ENCODE data around the gene TBL1XR1.

The TBL1XR1 gene

DNA sequence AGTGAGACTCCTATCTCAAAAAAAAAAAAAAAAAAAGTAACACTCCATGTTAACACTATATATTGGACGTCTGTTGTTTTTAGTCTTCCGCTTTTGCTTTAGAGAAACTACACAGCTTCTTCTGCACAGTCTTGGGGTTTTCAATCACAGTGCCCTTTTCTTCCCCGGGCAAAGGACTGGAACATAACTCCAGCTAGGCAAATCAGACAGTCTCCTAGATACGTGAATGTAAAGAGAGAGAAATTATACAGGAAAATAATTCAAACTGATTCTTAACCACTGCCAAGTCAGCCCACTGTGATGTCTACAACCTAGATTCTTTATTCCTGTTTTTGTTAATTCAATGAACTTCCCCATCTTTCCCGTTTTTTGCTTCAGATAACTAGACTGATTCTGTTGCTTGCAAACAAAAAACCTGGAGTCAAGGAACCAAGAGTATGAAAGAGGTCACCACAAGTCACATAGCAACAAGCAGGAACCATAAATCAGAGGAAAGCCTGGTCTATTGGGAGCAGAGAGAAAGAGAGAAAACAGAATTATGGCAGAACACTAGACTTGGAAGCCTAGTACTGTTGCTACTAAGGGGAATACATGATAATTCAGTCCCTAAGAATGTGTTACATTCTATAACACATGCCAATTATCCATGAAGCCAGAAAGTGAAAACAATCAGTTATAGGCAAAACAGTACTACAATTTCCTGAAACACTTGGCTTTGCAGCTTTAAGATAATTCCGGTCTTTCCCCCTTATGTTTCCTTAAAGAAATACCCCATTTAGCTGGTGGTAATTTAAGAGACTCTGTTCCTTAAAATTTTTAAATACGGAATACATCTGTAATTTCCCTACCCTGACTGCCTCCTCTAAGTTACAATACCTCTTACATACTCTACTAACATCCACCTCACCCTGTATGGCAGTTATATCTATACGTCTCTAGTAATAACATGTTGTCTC, 63.1 kb downstream of the TBL1XR1 start:
- Histone ChIP-seq H2BK5ac (ENCODE audit: low read depth, low read length, poor library complexity, severe bottlenecking) (no peak overlapping the region), H3K27me3 (ENCODE audit: control insufficient read depth in 1 of 2, insufficient read depth in 1 of 2, low read length in 2 of 2) (no peaks in the 10 kb centered on the region), H2BK12ac (ENCODE audit: low read length in 2 of 2) (no peak overlapping the region), H2BK15ac (ENCODE audit: low read depth, poor library complexity, severe bottlenecking) (no peak overlapping the region), H3K4me3 (ENCODE audit: insufficient read depth in 1 of 2, low read depth in 1 of 2, low read length in 2 of 2) (peak overlapping the region in 1 of 2 experiments; percentile 1), H3K18ac (ENCODE audit: low read depth in 1 of 2, low read length in 2 of 2) (no peak overlapping the region), H4K91ac (ENCODE audit: low read length) (no peak overlapping the region), H3K4ac (ENCODE audit: low read depth in 1 of 2, low read length in 2 of 2) (no peak overlapping the region), H3K4me2 (ENCODE audit: low read length, poor library complexity, severe bottlenecking) (no peak overlapping the region), H3K14ac (ENCODE audit: low read length in 2 of 2) (no peak overlapping the region), H3K9ac (ENCODE audit: low read length) (no peak overlapping the region), H3K9me3 (ENCODE audit: control insufficient read depth, low read length) (no peaks in the 10 kb centered on the region), H2AK5ac (ENCODE audit: low read length, severe bottlenecking) (no peak overlapping the region), H3K4me1 (ENCODE audit: control insufficient read depth, insufficient read depth, low read depth, low read length) (no peaks in the 10 kb centered on the region), H3K79me1 (replicated peaks; ENCODE audit: low read length, poor library complexity, severe bottlenecking) (peaks cover 3% of the 10 kb centered on the region), H3K23ac (ENCODE audit: low read length in 2 of 2) (no peak overlapping the region), H4K8ac (ENCODE audit: low read length) (no peak overlapping the region), H3K36me3 (ENCODE audit: control insufficient read depth in 1 of 2, insufficient read depth in 2 of 2, low read depth in 1 of 2, low read length in 2 of 2) (peaks cover 7 to 27% of the 10 kb centered on the region in 2 experiments), H2AFZ (ENCODE audit: low read depth, low read length) (no peak overlapping the region), H3K27ac (ENCODE audit: low read length, poor library complexity, severe bottlenecking) (no peak overlapping the region), H2BK120ac (ENCODE audit: low read depth, low read length) (no peak overlapping the region)
- peak; percentile 29 for DNase-seq
- WGBS: 96% methylated on average over 7 of the region's 8 CpGs

DNA sequence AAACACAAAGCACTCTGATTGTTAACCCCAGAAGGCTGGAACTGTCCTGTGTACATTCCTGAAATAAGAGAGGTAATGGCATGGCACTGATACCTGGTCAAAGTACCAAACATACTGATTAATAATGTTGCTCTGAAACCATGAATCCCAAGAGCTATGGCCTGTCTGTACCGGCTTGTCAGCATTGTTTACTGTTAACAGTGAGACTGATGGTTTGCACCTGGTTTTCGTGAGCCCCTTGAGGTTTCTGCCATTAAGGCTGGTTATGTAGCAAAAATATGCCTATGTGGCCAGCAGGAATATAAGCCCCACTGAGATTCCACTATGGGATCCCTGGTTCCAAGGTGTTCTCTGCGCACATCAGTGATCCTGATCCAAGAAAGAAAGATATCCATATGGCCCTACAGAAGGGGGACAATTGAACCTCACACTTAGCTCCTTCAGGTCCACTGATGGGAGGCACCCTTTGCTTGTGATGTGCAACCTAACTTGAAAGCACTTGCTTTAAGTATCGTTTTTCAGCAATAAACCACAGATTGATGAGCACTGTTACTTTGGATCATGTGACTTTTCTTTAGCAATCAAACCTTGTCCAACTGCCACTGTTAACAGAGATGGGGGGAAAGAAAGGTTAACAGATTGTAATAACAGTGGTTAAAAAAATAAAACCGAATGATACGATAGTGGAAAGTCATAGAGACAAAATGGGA, 65.2 kb downstream of the TBL1XR1 start:
- Histone ChIP-seq H4K91ac (ENCODE audit: low read length) (no peak overlapping the region), H2BK12ac (ENCODE audit: low read length in 2 of 2) (no peak overlapping the region), H3K9me3 (ENCODE audit: control insufficient read depth, low read length) (no peaks in the 10 kb centered on the region), H3K4me2 (ENCODE audit: low read length, poor library complexity, severe bottlenecking) (no peak overlapping the region), H3K23ac (ENCODE audit: low read length in 2 of 2) (no peak overlapping the region), H2BK5ac (ENCODE audit: low read depth, low read length, poor library complexity, severe bottlenecking) (no peak overlapping the region), H3K14ac (ENCODE audit: low read length in 2 of 2) (no peak overlapping the region), H3K27ac (ENCODE audit: low read length, poor library complexity, severe bottlenecking) (no peak overlapping the region), H4K8ac (ENCODE audit: low read length) (no peak overlapping the region), H3K18ac (ENCODE audit: low read depth in 1 of 2, low read length in 2 of 2) (no peak overlapping the region), H3K4ac (ENCODE audit: low read depth in 1 of 2, low read length in 2 of 2) (no peak overlapping the region), H3K4me3 (ENCODE audit: insufficient read depth in 1 of 2, low read depth in 1 of 2, low read length in 2 of 2) (no peak overlapping the region), H2BK120ac (ENCODE audit: low read depth, low read length) (no peak overlapping the region), H3K36me3 (ENCODE audit: control insufficient read depth in 1 of 2, insufficient read depth in 2 of 2, low read depth in 1 of 2, low read length in 2 of 2) (peaks cover 11 to 27% of the 10 kb centered on the region in 2 experiments), H2BK15ac (ENCODE audit: low read depth, poor library complexity, severe bottlenecking) (no peak overlapping the region), H2AK5ac (ENCODE audit: low read length, severe bottlenecking) (no peak overlapping the region), H3K9ac (ENCODE audit: low read length) (no peak overlapping the region), H2AFZ (ENCODE audit: low read depth, low read length) (no peak overlapping the region), H3K4me1 (ENCODE audit: control insufficient read depth, insufficient read depth, low read depth, low read length) (peaks cover 1% of the 10 kb centered on the region), H3K79me1 (replicated peaks; ENCODE audit: low read length, poor library complexity, severe bottlenecking) (peaks cover 3% of the 10 kb centered on the region), H3K27me3 (ENCODE audit: control insufficient read depth in 1 of 2, insufficient read depth in 1 of 2, low read length in 2 of 2) (no peaks in the 10 kb centered on the region)
- no peak for DNase-seq
- WGBS: 81% methylated on average over 6 of the region's 6 CpGs

DNA sequence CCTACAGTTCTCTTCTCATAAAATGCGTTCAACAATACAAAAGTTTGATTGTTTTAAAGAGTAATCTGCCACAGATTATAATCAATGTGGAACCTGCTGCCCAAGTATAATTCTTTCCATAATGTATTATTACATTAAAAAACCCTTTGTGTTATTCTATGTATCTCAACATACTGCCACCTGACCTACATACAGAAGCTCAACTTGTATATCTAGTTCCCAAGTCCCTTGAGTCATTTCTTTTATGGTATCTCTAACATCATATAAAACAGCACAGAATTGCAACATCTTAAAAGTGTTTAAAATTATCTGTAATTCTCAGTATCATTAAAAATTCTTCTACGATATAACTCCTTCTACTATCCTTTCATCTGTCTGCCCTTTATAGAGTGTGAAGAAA, 70.3 kb downstream of the TBL1XR1 start:
- Histone ChIP-seq H3K9me3 (ENCODE audit: control insufficient read depth, low read length) (peaks cover 8% of the 10 kb centered on the region), H3K4ac (ENCODE audit: low read depth in 1 of 2, low read length in 2 of 2) (no peak overlapping the region), H4K91ac (ENCODE audit: low read length) (no peak overlapping the region), H2AK5ac (ENCODE audit: low read length, severe bottlenecking) (no peak overlapping the region), H3K4me2 (ENCODE audit: low read length, poor library complexity, severe bottlenecking) (no peak overlapping the region), H3K4me3 (ENCODE audit: insufficient read depth in 1 of 2, low read depth in 1 of 2, low read length in 2 of 2) (no peak overlapping the region), H2BK120ac (ENCODE audit: low read depth, low read length) (no peak overlapping the region), H3K36me3 (ENCODE audit: control insufficient read depth in 1 of 2, insufficient read depth in 2 of 2, low read depth in 1 of 2, low read length in 2 of 2) (peaks cover 4 to 19% of the 10 kb centered on the region in 2 experiments), H2BK15ac (ENCODE audit: low read depth, poor library complexity, severe bottlenecking) (no peak overlapping the region), H3K18ac (ENCODE audit: low read depth in 1 of 2, low read length in 2 of 2) (no peak overlapping the region), H2AFZ (ENCODE audit: low read depth, low read length) (no peak overlapping the region), H3K27me3 (ENCODE audit: control insufficient read depth in 1 of 2, insufficient read depth in 1 of 2, low read length in 2 of 2) (no peaks in the 10 kb centered on the region), H3K27ac (ENCODE audit: low read length, poor library complexity, severe bottlenecking) (no peak overlapping the region), H2BK12ac (ENCODE audit: low read length in 2 of 2) (no peak overlapping the region), H3K79me1 (replicated peaks; ENCODE audit: low read length, poor library complexity, severe bottlenecking) (peaks cover 1% of the 10 kb centered on the region), H3K9ac (ENCODE audit: low read length) (no peak overlapping the region), H4K8ac (ENCODE audit: low read length) (no peak overlapping the region), H2BK5ac (ENCODE audit: low read depth, low read length, poor library complexity, severe bottlenecking) (no peak overlapping the region), H3K14ac (ENCODE audit: low read length in 2 of 2) (no peak overlapping the region), H3K23ac (ENCODE audit: low read length in 2 of 2) (no peak overlapping the region), H3K4me1 (ENCODE audit: control insufficient read depth, insufficient read depth, low read depth, low read length) (peaks cover 1% of the 10 kb centered on the region)
- DNase-seq: no peak
- WGBS: no CpG with 5 or more reads among the region's 2 CpGs
